GM21367 (cell line): ENCODE measurements around the gene TOR2A.
"Not testable (repeated sequence)": the region's sequence is repeated elsewhere in the genome, so short reads cannot be mapped to it uniquely, and the experiment has no call there.

Experiments
- ATAC-seq: cut with Tn5 transposase; IDR thresholded peaks from one replicate; pipeline ENCODE4 v1.9.1; 2021; ENCODE audit not compliant: unreplicated experiment

The TOR2A gene

DNA sequence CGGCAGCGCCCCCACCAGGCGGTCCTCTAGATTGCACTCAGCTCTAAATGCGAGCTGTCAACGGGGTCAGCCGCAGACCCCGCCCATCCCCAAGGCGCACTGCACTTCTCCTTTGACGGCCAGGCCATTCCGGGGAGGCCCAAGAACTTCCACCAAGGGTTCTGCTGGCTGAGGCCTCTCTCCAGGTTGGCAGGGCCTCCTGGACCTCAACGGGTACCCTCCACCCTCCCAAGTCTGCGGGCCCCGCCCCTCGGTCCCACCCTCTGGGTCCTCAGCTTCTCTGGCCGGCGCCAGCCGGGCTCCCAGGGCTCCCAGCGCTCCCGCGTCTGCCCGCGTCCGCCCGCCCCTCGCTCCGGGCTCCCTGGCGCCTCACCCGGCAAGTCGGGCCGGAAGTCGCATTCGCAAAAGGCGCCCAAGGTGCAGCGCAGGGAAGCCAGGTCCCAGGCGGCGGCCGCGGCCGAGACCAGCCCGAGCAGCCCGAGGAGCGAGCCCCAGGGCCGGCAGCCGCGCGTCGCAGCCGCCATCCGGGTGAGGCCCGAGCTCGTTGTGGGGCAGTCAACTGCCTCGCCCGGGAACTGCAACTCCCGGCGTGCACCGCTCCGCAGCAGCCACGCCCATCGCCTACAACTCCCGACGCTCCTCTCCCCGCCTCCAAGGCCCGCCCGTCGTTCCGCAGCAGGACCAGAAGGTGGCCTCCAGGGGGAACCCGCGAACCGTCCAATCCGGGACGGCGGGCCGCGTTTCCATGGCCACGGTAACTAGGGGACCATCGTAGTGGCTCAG is at the start of gene TOR2A:
Gene TOR2A, minus strand, starts transcription at position 548 of the 783 bp plus-strand sequence. Its CDS starts 24 bp downstream, at position 524.
- ATAC-seq = peak; percentile 67

- ATAC-seq = no peak
Observed at GRCh38 chr9:127783111-127784008, 48.3 kb upstream of the TOR2A start.

DNA sequence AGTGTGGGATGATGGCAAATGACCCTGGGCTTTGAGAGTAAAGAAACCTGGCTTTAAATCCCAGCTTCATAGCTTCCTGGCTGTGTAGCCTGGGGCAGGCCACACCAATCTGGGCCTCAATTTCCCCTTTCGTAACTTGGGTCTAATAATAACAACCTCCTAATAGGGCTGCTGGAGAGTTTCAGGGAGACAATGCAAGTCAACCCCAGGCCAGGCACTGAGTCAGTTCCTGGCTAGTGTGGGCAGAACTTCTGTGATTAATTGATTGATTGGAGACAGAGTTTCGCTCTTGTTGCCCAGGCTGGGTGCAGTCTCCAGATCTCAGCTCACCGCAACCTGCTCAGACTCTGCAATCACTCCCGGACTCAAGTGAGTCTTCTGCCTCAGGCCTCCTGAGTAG is 46.7 kb upstream of the TOR2A start:
- no peak for ATAC-seq

- ATAC-seq = not testable (repeated sequence)
Observed at GRCh38 chr9:127780909-127781308, 45.8 kb upstream of the TOR2A start.

DNA sequence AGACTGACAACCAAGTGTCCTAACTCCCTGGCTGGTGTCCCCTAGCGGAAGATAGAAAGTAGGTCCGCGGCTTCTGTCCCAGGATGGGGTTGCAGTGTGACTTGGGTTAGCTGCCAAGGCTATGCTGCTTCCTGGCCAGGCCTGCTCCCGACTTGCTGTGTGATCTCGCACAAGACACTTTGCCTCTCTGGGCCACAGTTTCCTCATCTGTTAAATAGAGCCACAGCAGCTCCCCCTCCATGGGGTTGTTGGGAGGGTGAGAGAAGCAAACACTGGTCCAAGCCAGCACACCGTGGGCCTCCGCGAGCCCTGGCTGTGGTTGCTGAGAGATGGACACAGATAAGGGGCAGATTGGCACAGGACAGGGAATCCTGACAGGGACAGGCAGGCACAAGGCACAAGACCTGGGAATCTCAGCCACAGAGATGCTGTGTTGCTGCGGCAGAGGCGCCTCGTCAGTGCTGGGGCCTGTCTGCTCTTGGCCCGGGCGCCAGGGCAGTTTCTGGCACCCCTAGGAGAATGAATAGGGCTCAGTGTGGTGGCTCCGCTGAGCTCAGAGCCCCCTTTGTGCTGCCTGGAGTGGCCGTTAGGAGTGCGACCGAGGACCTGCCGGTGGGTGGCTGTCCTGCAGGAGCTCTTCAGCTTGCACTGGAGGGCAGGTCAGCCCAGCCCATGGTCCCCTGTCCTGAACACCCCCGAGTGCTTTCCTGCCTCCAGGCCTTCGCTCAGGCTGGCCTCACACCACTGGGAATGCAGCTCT is 45.2 kb upstream of the TOR2A start:
- ATAC-seq = no peak

DNA sequence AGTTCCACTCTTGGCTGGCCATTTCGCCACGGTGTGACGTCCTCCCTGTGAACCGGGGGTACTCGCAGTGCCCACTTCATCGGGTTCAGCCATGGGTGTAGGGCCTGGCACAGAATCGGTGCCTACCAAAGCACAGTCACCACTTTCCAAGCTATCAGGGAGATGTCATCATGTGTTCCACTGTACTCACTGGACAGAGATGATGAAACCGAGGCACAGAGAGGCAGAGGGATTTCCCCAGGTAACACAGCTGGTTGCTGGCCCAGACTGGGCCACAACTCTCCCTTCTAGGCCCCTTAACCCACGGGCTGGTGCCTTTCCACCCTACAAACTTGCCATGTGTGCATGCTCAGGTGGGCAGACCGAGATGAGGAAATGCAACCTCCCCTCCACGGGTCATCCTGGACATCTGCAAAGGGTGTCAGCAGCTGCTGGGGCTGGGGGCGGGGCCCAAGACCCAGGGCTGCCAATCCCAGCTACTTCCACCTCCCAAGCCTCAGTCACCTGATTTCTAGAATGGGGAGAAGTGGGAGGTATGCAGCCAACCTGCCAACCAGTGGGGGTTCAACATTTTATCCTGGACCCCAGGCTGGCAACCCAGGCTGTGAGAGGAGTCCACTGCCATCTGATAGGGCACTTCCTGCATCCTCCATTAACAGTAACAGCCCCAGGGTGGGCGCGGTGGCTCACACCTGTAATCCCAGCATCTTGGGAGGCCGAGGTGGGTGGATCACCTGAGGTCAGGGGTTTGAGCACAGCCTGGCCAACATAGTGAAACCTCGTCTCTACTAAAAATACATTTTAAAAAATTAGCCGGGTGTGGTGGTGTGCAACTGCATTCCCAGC is 44.3 kb upstream of the TOR2A start:
- peak; percentile 34 for ATAC-seq

DNA sequence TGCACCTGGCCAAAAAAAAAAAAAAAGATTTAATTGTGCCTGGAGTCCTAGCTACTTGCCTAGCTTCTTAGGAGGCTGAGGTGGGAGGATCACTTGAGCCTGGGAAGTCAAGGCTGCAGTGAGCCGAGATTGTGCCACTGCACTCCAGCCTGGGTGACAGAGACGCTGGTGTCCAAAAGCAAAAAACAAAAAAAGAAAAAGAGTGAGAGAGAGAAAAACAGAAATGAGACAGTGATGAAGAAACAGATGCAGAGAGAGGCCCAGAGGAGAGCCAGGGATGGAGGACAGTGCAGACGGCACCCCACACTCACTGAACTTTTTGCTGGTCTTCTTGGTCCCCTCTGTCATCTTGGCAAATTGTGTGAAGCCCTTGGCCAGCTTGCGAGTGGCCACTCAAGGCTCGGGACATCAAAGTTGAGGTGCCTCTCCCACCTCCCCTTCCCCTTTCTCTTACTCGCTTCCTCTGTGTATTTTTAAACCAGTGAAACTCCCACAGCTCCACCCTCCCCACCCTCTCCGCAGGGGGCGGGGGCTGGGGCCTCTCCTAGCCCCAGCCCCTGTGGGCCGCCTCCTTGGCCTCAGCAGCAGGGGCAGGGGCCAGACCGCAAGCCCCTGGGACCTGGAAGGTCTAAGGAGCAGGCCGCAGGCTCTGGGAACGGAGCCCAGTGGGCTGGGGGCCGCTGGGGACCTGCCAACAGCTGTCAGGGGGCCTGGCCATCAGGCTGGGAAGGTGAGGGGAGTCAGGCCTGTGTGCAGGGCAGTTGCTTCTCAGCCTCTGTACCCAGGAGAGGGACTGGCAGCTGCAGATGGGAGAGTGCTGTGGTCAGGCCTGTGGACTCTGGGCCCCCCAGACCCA is 43.4 kb upstream of the TOR2A start, which contains the start of gene SH2D3C:
Gene SH2D3C, minus strand, starts transcription at position 387 of the 856 bp plus-strand sequence. Its CDS starts 39 bp downstream, at position 348.
- ATAC-seq = peak; percentile 2

DNA sequence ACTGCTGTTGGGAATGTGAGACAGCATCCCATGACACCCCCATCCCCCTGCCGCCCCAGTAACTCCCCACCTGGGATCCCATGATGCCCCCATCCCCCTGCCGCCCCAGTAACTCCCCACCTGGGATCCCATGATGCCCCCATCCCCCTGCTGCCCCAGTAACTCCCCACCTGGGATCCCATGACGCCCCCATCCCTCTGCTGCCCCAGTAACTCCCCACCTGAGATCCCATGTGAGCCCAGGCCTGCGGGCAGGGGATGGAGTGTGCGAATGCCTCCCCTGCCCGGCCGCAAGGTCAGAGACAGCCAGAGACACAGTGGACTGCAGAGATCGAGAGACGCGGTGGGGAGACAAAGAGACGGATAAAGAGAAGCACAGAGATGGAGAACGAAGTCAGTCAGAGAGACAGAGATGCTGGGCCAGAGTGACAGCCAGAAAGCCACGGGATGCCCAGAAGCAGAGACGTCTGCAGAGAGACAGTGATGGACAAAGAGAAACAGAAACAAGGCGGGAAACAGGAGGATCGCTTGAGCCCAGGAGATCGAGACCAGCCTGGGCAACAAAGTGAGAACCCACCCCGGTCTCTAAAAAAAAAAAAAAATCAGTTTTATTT is 42.4 kb upstream of the TOR2A start:
- no peak for ATAC-seq

DNA sequence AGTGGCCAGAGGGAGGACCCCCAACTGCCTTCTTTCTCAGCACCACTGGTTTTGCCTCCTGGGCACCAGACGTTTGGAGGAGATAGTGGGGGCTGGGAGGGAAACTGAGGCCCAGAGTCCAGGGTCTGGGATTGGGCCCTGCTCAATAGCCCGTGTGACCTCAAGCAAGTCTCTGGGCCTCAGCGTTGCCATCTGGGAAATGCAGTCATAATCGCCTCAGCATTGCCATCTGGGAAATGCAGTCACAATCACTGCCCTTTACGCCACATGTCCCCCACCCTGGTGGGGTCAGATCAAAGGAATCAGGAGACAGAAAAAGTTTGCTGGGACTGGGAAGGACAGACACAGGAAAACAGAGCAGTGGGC is 41.8 kb upstream of the TOR2A start:
- ATAC-seq = no peak

GRCh38 chr9:127776195-127776923 is 41.3 kb upstream of the TOR2A start:
- ATAC-seq = peak; percentile 26

DNA sequence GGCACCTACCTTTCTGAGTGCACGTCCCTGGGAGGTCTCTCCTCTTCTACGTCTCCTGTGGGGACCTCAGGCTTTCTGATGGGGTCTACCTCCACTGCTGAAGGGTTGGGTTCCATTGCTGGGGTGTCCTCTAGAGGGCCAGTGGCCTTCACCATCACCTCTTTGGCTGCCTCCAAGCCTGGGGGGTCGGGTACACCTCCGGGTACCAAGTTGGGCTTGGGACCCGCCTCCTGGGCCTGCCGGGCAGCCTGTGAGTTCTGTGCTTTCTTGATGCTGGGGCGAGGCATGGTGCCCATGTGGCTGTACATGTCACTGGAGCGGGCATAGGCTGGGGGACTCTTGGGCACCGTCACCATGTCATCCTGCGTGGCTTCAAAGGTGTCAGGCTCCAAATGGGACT is 38.9 kb upstream of the TOR2A start:
- no peak for ATAC-seq

DNA sequence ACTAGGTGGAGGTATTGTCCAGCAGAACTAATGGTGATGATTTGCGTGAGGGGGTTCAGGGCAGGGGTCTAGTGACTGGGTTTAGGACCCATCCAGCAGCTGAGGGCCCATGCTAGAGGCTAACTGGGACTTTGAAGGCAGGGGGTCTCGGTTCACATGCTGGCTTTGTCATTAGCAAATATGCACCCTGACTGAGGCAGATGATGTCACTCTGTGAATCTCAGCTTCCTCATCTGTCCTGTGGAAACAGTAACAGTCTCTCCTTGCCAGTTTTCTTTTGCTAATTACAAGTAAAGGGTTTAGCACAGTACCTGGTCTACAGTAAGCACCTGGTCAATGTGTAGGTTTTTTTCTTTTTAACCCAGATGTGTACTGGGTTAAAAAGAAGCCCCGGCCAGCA is 38.2 kb upstream of the TOR2A start:
- no peak for ATAC-seq

- ATAC-seq = no peak
Observed at GRCh38 chr9:127772603-127773002, 37.5 kb upstream of the TOR2A start.

GRCh38 chr9:127771570-127772189 is 36.6 kb upstream of the TOR2A start:
- ATAC-seq = no peak

DNA sequence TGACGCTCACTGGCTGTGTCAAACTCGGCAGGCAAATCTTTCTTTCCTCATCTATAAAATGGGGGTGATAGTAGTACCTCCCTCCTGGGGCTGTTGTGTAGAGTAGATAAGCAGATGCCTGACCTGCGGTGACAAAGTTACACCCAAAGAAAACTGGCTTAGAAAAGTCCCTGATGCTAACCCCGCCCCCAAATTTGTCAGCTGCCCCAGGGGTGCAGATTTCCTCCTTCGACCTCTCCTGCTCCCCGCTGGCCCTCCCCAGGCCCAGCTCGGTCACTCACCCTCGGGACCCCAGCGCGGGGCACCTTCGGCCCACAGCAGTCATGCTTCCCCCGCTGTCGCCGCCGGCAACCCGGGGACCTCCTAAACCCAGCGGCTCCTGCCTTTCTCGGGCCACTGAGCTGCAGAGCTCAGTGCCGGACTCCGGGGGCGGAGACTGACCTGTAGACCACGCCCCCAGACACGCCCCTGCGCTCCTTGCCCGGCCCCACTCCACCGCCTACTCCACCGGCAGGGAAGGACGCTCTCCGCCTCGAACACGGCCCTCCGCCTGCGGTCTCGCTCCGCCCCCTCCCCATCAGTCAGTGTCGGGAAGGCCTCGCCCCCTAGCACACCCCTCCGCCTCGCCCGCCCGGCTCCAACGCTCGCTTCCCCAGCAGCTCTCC is 35.9 kb upstream of the TOR2A start:
- peak; percentile 81 for ATAC-seq

DNA sequence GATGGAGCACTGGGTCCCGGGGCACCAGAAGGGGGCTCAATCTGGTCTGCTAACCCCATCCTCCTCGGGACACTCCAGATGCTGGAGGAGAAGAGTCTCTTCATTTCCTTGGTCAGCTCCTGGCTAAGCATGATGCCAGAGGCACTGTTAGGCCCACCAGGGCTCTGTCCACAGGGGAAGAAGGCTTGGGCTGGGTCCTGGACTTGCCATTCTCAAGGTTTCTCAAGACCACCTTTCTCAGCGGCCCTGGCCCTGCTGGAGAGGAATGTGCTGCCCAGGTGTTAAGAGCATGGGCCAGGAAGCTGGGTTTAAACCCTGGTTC is 35.5 kb upstream of the TOR2A start:
- no peak for ATAC-seq

- no peak for ATAC-seq
Observed at GRCh38 chr9:127769929-127770582, 35.0 kb upstream of the TOR2A start.
